HCT116 (cell line): ENCODE results near the gene GNA12. TPM values are rescaled to one million over a fixed set of nuclear protein-coding genes. Genes with fewer than 3 reads are reported as not detected.

Experiments used
- ATAC-seq: fragments of 200-7000 bp; cut with Tn5 transposase; 2 replicates; pipeline ENCODE4 v1.9.1; 2020; ENCODE audit warnings: mild to moderate bottlenecking, moderate library complexity
- BruUV-seq: library from RNA; stranded (reverse); fragments of 400-500 nt; replicated peaks from 2 replicates; lab custom pipeline; 2021; lab: Mats Ljungman, UMichigan
- CTCF ChIA-PET: fragments of 300-600 bp; sonication (Branson Sonifier 250); formaldehyde crosslinking; loops from one replicate; lab custom pipeline; 2021; ENCODE audit warnings: antibody characterized with exemption; lab: Charles Lee
- POLR2A ChIA-PET: fragments of 300-600, 350-600 bp; sonication (Branson Sonifier 250); formaldehyde crosslinking; loops from one replicate; lab custom pipeline; 2021; ENCODE audit warnings: antibody characterized with exemption; lab: Charles Lee
- RAD21 ChIA-PET, 2 experiments: fragments of 300-600 bp; sonication (Branson Sonifier 250); formaldehyde crosslinking; loops; one replicate each; lab custom pipeline; 2023; ENCODE audit warnings: low total read pairs in 2 of 2; ENCODE audit not compliant: uncharacterized antibody in 2 of 2, unreplicated experiment in 2 of 2, low non-redundant PET in 1 of 2; lab: Charles Lee
- DNase-seq: peaks from one replicate; pipeline ENCODE4 v3.0.0-alpha.2; 2010; ENCODE audit warnings: low read depth, low spot score
- H2AFZ ChIP-seq: fragments of 200-600 bp; shearing (Covaris generic), sonication (generic); 2 replicates; pipeline ENCODE4 v1.6.1; 2017; ENCODE audit warnings: low read depth, mixed run types, mixed read lengths, antibody characterized with exemption, low read length; ENCODE audit not compliant: poor library complexity, severe bottlenecking
- H3K27ac ChIP-seq: 2 replicates; pipeline ENCODE4 v1.5.1; 2012; ENCODE audit warnings: low read depth, low read length
- H3K27me3 ChIP-seq: fragments of 200-600 bp; sonication (generic); 2 replicates; pipeline ENCODE4 v1.6.1; 2016; ENCODE audit warnings: mixed run types, low read length, mixed read lengths; ENCODE audit not compliant: insufficient read depth
- H3K36me3 ChIP-seq, 2 experiments: fragments of 200-500 bp in 1 of 2; fragments of 200-600 bp in 1 of 2; sonication (Bioruptor generic) in 1 of 2; sonication (generic) in 1 of 2; 2 replicates each; pipeline versions ENCODE4 v1.5.1 to v1.6.1; 2014 to 2016; ENCODE audit warnings: low read length in 2 of 2, inconsistent platforms in 1 of 2, mixed read lengths in 1 of 2, mixed run types in 1 of 2; ENCODE audit not compliant: insufficient read depth in 2 of 2, control insufficient read depth in 1 of 2
- H3K4me1 ChIP-seq, 2 experiments: fragments of 200-600 bp in 1 of 2; sonication (generic) in 1 of 2; 2 replicates each; pipeline versions ENCODE4 v1.5.1 to v1.6.1; 2012 to 2017; ENCODE audit warnings: low read length in 2 of 2, inconsistent platforms in 1 of 2, mild to moderate bottlenecking in 1 of 2, mixed read lengths in 1 of 2, mixed run types in 1 of 2, moderate library complexity in 1 of 2; ENCODE audit not compliant: insufficient read depth in 2 of 2, control insufficient read depth in 1 of 2
- H3K4me2 ChIP-seq: fragments of 200-600 bp; sonication (generic); 2 replicates; pipeline ENCODE4 v1.6.1; 2017; ENCODE audit warnings: mixed run types, low read length, mixed read lengths
- H3K4me3 ChIP-seq, 2 experiments: fragments of 200-600 bp in 1 of 2; sonication (generic) in 1 of 2; replicated peaks in 1 of 2; 2 replicates each; pipeline ENCODE4 v1.5.1; 2011 to 2016; ENCODE audit warnings: low read length in 2 of 2, control low read depth in 1 of 2, low read depth in 1 of 2, mild to moderate bottlenecking in 1 of 2, mixed read lengths in 1 of 2, mixed run types in 1 of 2
- H3K79me2 ChIP-seq: fragments of 200-600 bp; sonication (generic); 2 replicates; pipeline ENCODE4 v1.6.1; 2017; ENCODE audit warnings: mild to moderate bottlenecking, mixed run types, low read length, moderate library complexity, mixed read lengths; ENCODE audit not compliant: insufficient read depth
- H3K9ac ChIP-seq: fragments of 200-600 bp; sonication (generic); 2 replicates; pipeline ENCODE4 v1.6.1; 2016; ENCODE audit warnings: low read length, mixed read lengths
- H3K9me2 ChIP-seq: fragments of 200-600 bp; sonication (generic), shearing (Covaris generic); 2 replicates; pipeline ENCODE4 v1.6.1; 2017; ENCODE audit warnings: mixed run types, mild to moderate bottlenecking, moderate library complexity; ENCODE audit not compliant: insufficient read depth
- H3K9me3 ChIP-seq, 2 experiments: fragments of 200-500 bp in 1 of 2; fragments of 200-600 bp in 1 of 2; sonication (Bioruptor generic) in 1 of 2; sonication (generic) in 1 of 2; 2 replicates each; pipeline ENCODE4 v1.6.1; 2014 to 2017; ENCODE audit warnings: low read length in 2 of 2, mixed read lengths in 2 of 2, inconsistent platforms in 1 of 2, low read depth in 1 of 2, mild to moderate bottlenecking in 1 of 2, mixed run types in 1 of 2, moderate library complexity in 1 of 2; ENCODE audit not compliant: control insufficient read depth in 1 of 2, insufficient read depth in 1 of 2
- H4K20me1 ChIP-seq: fragments of 200-600 bp; sonication (generic), shearing (Covaris generic); 2 replicates; pipeline ENCODE4 v1.6.1; 2017; ENCODE audit warnings: mixed run types, mild to moderate bottlenecking, moderate library complexity; ENCODE audit not compliant: insufficient read depth
- ATF3 ChIP-seq: IDR thresholded peaks from 2 replicates; pipeline ENCODE4 v1.6.1; 2012
- CBX3 ChIP-seq: IDR thresholded peaks from 2 replicates; pipeline ENCODE4 v1.6.1; 2012; ENCODE audit warnings: low read depth
- ELF1 ChIP-seq: IDR thresholded peaks from 2 replicates; pipeline ENCODE4 v1.6.1; 2012; ENCODE audit warnings: low read depth, borderline replicate concordance
- EZH2 ChIP-seq: fragments of 200-600 bp; sonication (generic); IDR thresholded peaks from 2 replicates; pipeline ENCODE4 v1.6.1; 2017; ENCODE audit warnings: antibody characterized with exemption, mixed run types
- EZH2phosphoT487 ChIP-seq: fragments of 200-600 bp; IDR thresholded peaks from 2 replicates; pipeline ENCODE4 v1.6.1; 2018; ENCODE audit warnings: antibody characterized with exemption, borderline replicate concordance
- JUND ChIP-seq: IDR thresholded peaks from 2 replicates; pipeline ENCODE4 v1.6.1; 2012
- RAD21 ChIP-seq: IDR thresholded peaks from 2 replicates; pipeline ENCODE4 v1.6.1; 2012; ENCODE audit warnings: low read depth, mild to moderate bottlenecking
- SP1 ChIP-seq: IDR thresholded peaks from 2 replicates; pipeline ENCODE4 v1.6.1; 2012; ENCODE audit warnings: low read depth
- TCF7L2 ChIP-seq: IDR thresholded peaks from 2 replicates; pipeline ENCODE4 v1.7.0; 2011; ENCODE audit warnings: borderline replicate concordance, inconsistent platforms; ENCODE audit not compliant: insufficient read depth, insufficient read length; ENCODE audit errors: extremely low read depth
- ZBTB33 ChIP-seq: IDR thresholded peaks from 2 replicates; pipeline ENCODE4 v1.6.1; 2011; ENCODE audit warnings: mild to moderate bottlenecking, low read length, moderate library complexity; ENCODE audit not compliant: insufficient replicate concordance; ENCODE audit errors: extremely low read depth
- intact Hi-C: fragments of 100-400 bp; cut with micrococcal nuclease; formaldehyde crosslinking; loops from 2 replicates; pipeline ENCODE4 v1.10.0; 2022
- total RNA-seq: library from RNA; stranded (reverse); gene quantifications from one replicate; pipeline ENCODE4 v1.2.1, GENCODE V29; 2021; ENCODE audit not compliant: unreplicated experiment

Gene GNA12
- total RNA-seq, 1 experiment from 2014 or later, result 32.6 TPM

GRCh38 chr7:2849941-2850766, 6.0 kb upstream of the GNA12 start:
- Histone ChIP-seq H3K36me3 (no peaks in the 10 kb centered on the region), H2AFZ (no peak overlapping the region), H3K4me2 (no peak overlapping the region), H3K79me2 (no peaks in the 10 kb centered on the region), H3K27ac (no peak overlapping the region), H3K27me3 (no peaks in the 10 kb centered on the region), H3K9me3 (no peaks in the 10 kb centered on the region), H3K9me2 (no peaks in the 10 kb centered on the region), H3K4me1 (peaks cover 0 to 15% of the 10 kb centered on the region in 2 experiments; a peak in 2 of 4 replicates), H4K20me1 (no peaks in the 10 kb centered on the region), H3K9ac (no peak overlapping the region), H3K4me3 (no peak overlapping the region)
- DNase-seq (no peak), ATAC-seq (no peak)
- ChIA-PET CTCF (no interaction called here), RAD21 (no interaction called here), POLR2A (no interaction called here)
- no peak for TF ChIP-seq ZBTB33
- no peak for TF ChIP-seq RAD21
- no peak for TF ChIP-seq JUND
- TF ChIP-seq TCF7L2, result no peak
- TF ChIP-seq SP1, result no peak
- no peak for TF ChIP-seq EZH2
- no peak for TF ChIP-seq EZH2phosphoT487
- TF ChIP-seq ELF1, result no peak
- no peak for TF ChIP-seq CBX3
- TF ChIP-seq ATF3, result no peak
- BruUV-seq, result no TSS peak
- intact Hi-C loops, result no loop called here
